Smooth muscle cell (in vitro differentiated cells): Measurements from ENCODE around the gene CLIC3. TPM values are rescaled to one million over a fixed set of nuclear protein-coding genes. Genes with fewer than 3 reads are reported as not detected.

Source experiments
- DNase-seq: peaks from one replicate; lab custom pipeline; 2025; ENCODE audit not compliant: unreplicated experiment; lab: John Stamatoyannopoulos, UW
- H2AFZ ChIP-seq: fragments of 200-600 bp; sonication (generic); 2 replicates; pipeline ENCODE4 v1.6.0; 2016; ENCODE audit warnings: antibody characterized with exemption, low read depth, mild to moderate bottlenecking
- H3F3A ChIP-seq: fragments of 200-600 bp; sonication (generic); 2 replicates; pipeline ENCODE4 v1.6.0; 2017; ENCODE audit warnings: antibody characterized with exemption, low read depth
- H3K27ac ChIP-seq: fragments of 200-600 bp; sonication (generic); 2 replicates; pipeline ENCODE4 v1.5.1; 2016; ENCODE audit warnings: low read depth, mild to moderate bottlenecking
- H3K27me3 ChIP-seq: fragments of 200-600 bp; sonication (generic); 2 replicates; pipeline ENCODE4 v1.6.1; 2016; ENCODE audit warnings: low read depth, mild to moderate bottlenecking
- H3K36me3 ChIP-seq: fragments of 200-600 bp; sonication (generic); 2 replicates; pipeline ENCODE4 v1.5.1; 2016; ENCODE audit warnings: low read depth
- H3K4me1 ChIP-seq: fragments of 200-600 bp; sonication (generic); 2 replicates; pipeline ENCODE4 v1.5.1; 2016; ENCODE audit warnings: low read depth
- H3K4me2 ChIP-seq: fragments of 200-600 bp; sonication (generic); 2 replicates; pipeline ENCODE4 v1.6.0; 2016; ENCODE audit warnings: mild to moderate bottlenecking
- H3K4me3 ChIP-seq: fragments of 200-600 bp; sonication (generic); 2 replicates; pipeline ENCODE4 v1.5.1; 2016; ENCODE audit warnings: mild to moderate bottlenecking
- H3K79me2 ChIP-seq: fragments of 200-600 bp; sonication (generic); 2 replicates; pipeline ENCODE4 v1.6.0; 2016; ENCODE audit warnings: low read depth, mild to moderate bottlenecking
- H3K9ac ChIP-seq: fragments of 200-600 bp; sonication (generic); 2 replicates; pipeline ENCODE4 v1.6.0; 2016; ENCODE audit warnings: low read depth
- H3K9me3 ChIP-seq: fragments of 200-600 bp; sonication (generic); replicated peaks from 2 replicates; pipeline ENCODE4 v1.5.1; 2016; ENCODE audit warnings: low read depth
- H4K20me1 ChIP-seq: fragments of 200-600 bp; sonication (generic); 2 replicates; pipeline ENCODE4 v1.6.0; 2016; ENCODE audit warnings: low read depth
- CTCF ChIP-seq: fragments of 200-600 bp; sonication (generic); IDR thresholded peaks from 2 replicates; pipeline ENCODE4 v1.5.1; 2017; ENCODE audit warnings: borderline replicate concordance, mild to moderate bottlenecking, antibody characterized with exemption; ENCODE audit not compliant: insufficient read depth, poor library complexity, severe bottlenecking
- WGBS: methylation state at CpG from one replicate; pipeline ENCODE4 v1.1.7; 2016; ENCODE audit warnings: low lambda C conversion rate; 5-methylcytosine and 5-hydroxymethylcytosine counted together
- polyA plus RNA-seq: library from polyadenylated mRNA; unstranded; fragments of >200 nt; fragmentation: Nextera tagmentation; extraction: Ambion mirVana; gene quantifications from 2 replicates; pipeline ENCODE4 v1.2.1, GENCODE V29; 2016
- total RNA-seq: library from RNA; depleted of rRNA; stranded (reverse); fragments of >200 nt; gene quantifications from 2 replicates; pipeline ENCODE4 v1.2.3, GENCODE V29; 2014

CLIC3 gene
- total and polyA plus RNA-seq, 2 experiments from 2014 or later: 36.8 to 43.9 TPM

- Histone ChIP-seq H4K20me1 (peaks cover 5% of the 10 kb centered on the region), H3K4me1 (peaks cover 5% of the 10 kb centered on the region), H3K4me2 (no peak overlapping the region), H3K36me3 (no peaks in the 10 kb centered on the region), H3K27me3 (no peaks in the 10 kb centered on the region), H3K27ac (no peak overlapping the region), H3K9me3 (no peaks in the 10 kb centered on the region), H3K79me2 (no peaks in the 10 kb centered on the region), H3K9ac (no peak overlapping the region), H3K4me3 (no peak overlapping the region), H2AFZ (no peak overlapping the region), H3F3A (no peaks in the 10 kb centered on the region)
- WGBS: 94% methylated on average over 18 of the region's 23 CpGs
- no peak for TF ChIP-seq CTCF
- DNase-seq: no peak
These were observed 26.3 kb upstream of the CLIC3 start for GRCh38 chr9:137022662-137023008.

DNA sequence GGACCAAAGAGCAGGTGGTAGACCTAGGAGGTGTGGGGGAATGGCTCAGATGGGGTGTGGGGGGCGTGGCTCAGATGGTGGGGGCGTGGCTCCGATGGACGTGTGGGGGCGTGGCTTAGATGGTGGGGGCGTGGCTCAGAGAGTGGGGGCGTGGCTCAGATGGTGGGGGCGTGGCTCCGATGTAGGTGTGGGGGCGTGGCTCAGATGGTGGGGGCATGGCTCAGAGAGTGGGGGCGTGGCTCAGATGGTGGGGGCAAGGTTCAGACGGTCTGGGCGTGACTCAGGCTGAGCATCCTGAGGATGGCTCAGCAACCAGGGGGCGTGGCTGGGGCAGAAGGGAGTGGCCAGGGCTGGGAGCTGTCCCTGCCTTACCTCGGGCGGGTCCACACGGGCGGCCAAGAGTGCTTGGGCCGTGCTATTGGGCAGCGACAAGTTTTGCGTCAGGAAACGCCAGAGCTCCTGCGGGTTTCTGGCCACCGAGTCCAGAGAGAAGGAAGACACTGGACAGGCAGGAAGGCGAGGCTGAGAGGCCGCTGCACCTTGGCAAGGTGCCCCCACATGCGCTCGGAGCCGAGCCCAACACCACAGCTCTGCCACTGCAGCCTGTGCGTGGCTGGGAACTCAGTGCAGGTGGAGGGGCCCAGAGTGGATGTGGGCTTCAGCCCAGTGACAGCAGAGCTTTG is 25.8 kb upstream of the CLIC3 start:
- Histone ChIP-seq H3K9me3 (no peaks in the 10 kb centered on the region), H3K4me2 (no peak overlapping the region), H3K27ac (no peak overlapping the region), H4K20me1 (peaks cover 5% of the 10 kb centered on the region), H3K36me3 (no peaks in the 10 kb centered on the region), H3F3A (no peaks in the 10 kb centered on the region), H3K4me1 (peaks cover under 1% of the 10 kb centered on the region), H3K4me3 (no peak overlapping the region), H3K9ac (no peak overlapping the region), H2AFZ (no peak overlapping the region), H3K79me2 (no peaks in the 10 kb centered on the region), H3K27me3 (no peaks in the 10 kb centered on the region)
- no peak for DNase-seq
- TF ChIP-seq CTCF: no peak
- 70% methylated on average over 10 of the region's 30 CpGs for WGBS

DNA sequence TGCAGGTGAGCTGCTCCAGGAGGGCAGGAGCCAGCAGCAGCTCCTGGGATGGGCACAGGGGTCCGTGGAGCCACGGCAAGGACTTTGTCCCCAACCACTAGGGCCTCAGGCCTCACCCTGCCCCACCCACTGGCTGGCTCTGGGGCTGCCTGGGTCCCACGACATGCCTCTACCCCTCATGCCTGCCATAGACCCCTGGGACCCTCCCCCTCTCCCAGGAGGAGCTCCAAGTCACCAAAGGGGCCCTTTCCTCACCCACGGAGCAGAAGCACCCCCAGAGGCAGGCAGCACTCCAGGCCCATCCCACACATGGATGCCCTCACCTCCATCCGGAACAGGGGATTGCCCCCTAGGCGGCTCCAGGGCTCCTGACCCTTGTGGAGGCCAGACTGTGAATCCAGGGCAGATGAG is 25.2 kb upstream of the CLIC3 start:
- Histone ChIP-seq H3K9me3 (no peaks in the 10 kb centered on the region), H3K36me3 (no peaks in the 10 kb centered on the region), H4K20me1 (peaks cover 5% of the 10 kb centered on the region), H3F3A (no peaks in the 10 kb centered on the region), H3K9ac (no peak overlapping the region), H3K4me3 (no peak overlapping the region), H3K4me2 (no peak overlapping the region), H2AFZ (no peak overlapping the region), H3K27ac (no peak overlapping the region), H3K4me1 (no peaks in the 10 kb centered on the region), H3K27me3 (no peaks in the 10 kb centered on the region), H3K79me2 (no peaks in the 10 kb centered on the region)
- no peak for DNase-seq
- TF ChIP-seq CTCF: no peak
- 94% methylated on average over 6 of the region's 6 CpGs for WGBS

- no peak overlapping the region for H3K4me2 ChIP-seq
- H3K79me2 ChIP-seq: no peaks in the 10 kb centered on the region
- DNase-seq: no peak
- H3K9me3 ChIP-seq: no peaks in the 10 kb centered on the region
- 94% methylated on average over 26 of the region's 32 CpGs for WGBS
- no peak overlapping the region for H3K27ac ChIP-seq
- H3K27me3 ChIP-seq: no peaks in the 10 kb centered on the region
- H2AFZ ChIP-seq: no peak overlapping the region
- H3K4me3 ChIP-seq: no peak overlapping the region
- peaks cover 1% of the 10 kb centered on the region for H4K20me1 ChIP-seq
- TF ChIP-seq CTCF: no peak
- no peaks in the 10 kb centered on the region for H3K36me3 ChIP-seq
- no peaks in the 10 kb centered on the region for H3K4me1 ChIP-seq
- H3F3A ChIP-seq: no peaks in the 10 kb centered on the region
- H3K9ac ChIP-seq: no peak overlapping the region
These were observed 24.6 kb upstream of the CLIC3 start for GRCh38 chr9:137020771-137021567.
